Esophagus muscularis mucosa (tissue), 4 donors: ENCODE results near the gene PHLDA2. TPM values are rescaled to one million over a fixed set of nuclear protein-coding genes. Genes with fewer than 3 reads are reported as not detected.
A peak's percentile ranks its signal among the peaks of the same experiment; 100 is the strongest.

ENCODE experiments used
- DNase-seq: peaks from one replicate; pipeline ENCODE4 v3.0.0-alpha.2; 2017; ENCODE audit errors: extremely low spot score
- H3K27ac ChIP-seq, 4 donors: fragments of 200-600 bp; sonication (generic); replicated peaks in 1 of 4; 1 replicate in 3 of 4; 2 replicates in 1 of 4; pipeline ENCODE4 v1.5.1; 2016 to 2019; ENCODE audit warnings: mild to moderate bottlenecking in 1 of 4
- H3K27me3 ChIP-seq, 4 donors: fragments of 200-600 bp; sonication (generic); one replicate each; pipeline versions ENCODE4 v1.5.1 to v1.6.0; 2016 to 2019
- H3K36me3 ChIP-seq, 4 donors: fragments of 200-600 bp; sonication (generic); one replicate each; pipeline ENCODE4 v1.5.1; 2016 to 2019
- H3K4me1 ChIP-seq, 4 donors: fragments of 200-600 bp; sonication (generic); one replicate each; pipeline ENCODE4 v1.5.1; 2016 to 2019
- H3K4me3 ChIP-seq, 4 donors: fragments of 200-600 bp; sonication (generic); 1 replicate in 2 of 4; 2 replicates in 2 of 4; pipeline ENCODE4 v1.5.1; 2016 to 2019; ENCODE audit warnings: mild to moderate bottlenecking in 4 of 4, moderate library complexity in 1 of 4
- H3K9me3 ChIP-seq, 4 donors: fragments of 200-600 bp; sonication (generic); 1 replicate in 3 of 4; 2 replicates in 1 of 4; pipeline ENCODE4 v1.5.1; 2016 to 2019
- CTCF ChIP-seq, 3 experiments: fragments of 200-600 bp in 2 of 3; fragments of 450-650 bp in 1 of 3; sonication (generic) in 2 of 3; IDR thresholded peaks; one replicate each; pipeline ENCODE4 v1.5.1; 2017 to 2019; ENCODE audit warnings: antibody characterized with exemption in 3 of 3, mild to moderate bottlenecking in 2 of 3, moderate library complexity in 1 of 3
- EP300 ChIP-seq: sonication (generic); formaldehyde crosslinking; IDR thresholded peaks from one replicate; pipeline ENCODE4 v1.6.1; 2017; ENCODE audit warnings: antibody characterized with exemption
- POLR2A ChIP-seq: fragments of 450-650 bp; IDR thresholded peaks from one replicate; pipeline ENCODE4 v1.6.1; 2017; ENCODE audit warnings: antibody characterized with exemption, moderate library complexity, mild to moderate bottlenecking, low read depth
- POLR2AphosphoS5 ChIP-seq, 2 donors: sonication (generic); formaldehyde crosslinking; IDR thresholded peaks; one replicate each; pipeline ENCODE4 v1.6.1; 2017; ENCODE audit warnings: antibody characterized with exemption in 2 of 2
- WGBS: methylation state at CpG from one replicate; pipeline ENCODE4 v1.1.5; 2018; 5-methylcytosine and 5-hydroxymethylcytosine counted together
- intact Hi-C: fragments of 100-400 bp; cut with DNase I; formaldehyde crosslinking; loops from one replicate; pipeline ENCODE4 v1.15.1; 2023
- total RNA-seq, 4 donors: library from RNA; depleted of rRNA; stranded (reverse); fragments of >200 nt; gene quantifications; one replicate each; pipeline versions ENCODE4 v1.1.0 to v1.2.1, GENCODE V29; 2016

Gene PHLDA2
- total RNA-seq, 4 donors from 2014 or later = 0.83 to 2.3 (median 1.3) TPM

GRCh38 chr11:2931771-2932738, 2.8 kb upstream of the PHLDA2 start:
- Histone ChIP-seq H3K36me3 (no peaks in the 10 kb centered on the region), H3K27me3 (peaks cover 0 to 41% (median 17%) of the 10 kb centered on the region in 4 donors), H3K4me3 (no peak overlapping the region), H3K9me3 (peaks cover 0 to 2% (median 0%) of the 10 kb centered on the region in 4 donors), H3K4me1 (peaks cover 25 to 36% (median 33%) of the 10 kb centered on the region in 4 donors), H3K27ac (no peak overlapping the region)
- no peak for TF ChIP-seq POLR2AphosphoS5 (IDR thresholded peaks at IDR 0.05)
- no peak for TF ChIP-seq EP300
- TF ChIP-seq POLR2A = no peak
- intact Hi-C loops = no loop called here
- WGBS = 84% methylated on average over 10 of the region's 13 CpGs
- no peak for DNase-seq

GRCh38 chr11:2931420-2931746, 2.2 kb upstream of the PHLDA2 start:
- Histone ChIP-seq H3K27ac (no peak overlapping the region), H3K27me3 (peaks cover 0 to 48% (median 17%) of the 10 kb centered on the region in 4 donors), H3K9me3 (no peaks in the 10 kb centered on the region), H3K4me1 (peaks cover 25 to 36% (median 33%) of the 10 kb centered on the region in 4 donors), H3K36me3 (no peaks in the 10 kb centered on the region), H3K4me3 (no peak overlapping the region)
- no peak for DNase-seq
- TF ChIP-seq CTCF (IDR thresholded peaks at IDR 0.05) (no peak), POLR2A (no peak), POLR2AphosphoS5 (IDR thresholded peaks at IDR 0.05) (no peak), EP300 (no peak)
- WGBS = 90% methylated on average over 4 of the region's 4 CpGs
- intact Hi-C loops = no loop called here

DNA sequence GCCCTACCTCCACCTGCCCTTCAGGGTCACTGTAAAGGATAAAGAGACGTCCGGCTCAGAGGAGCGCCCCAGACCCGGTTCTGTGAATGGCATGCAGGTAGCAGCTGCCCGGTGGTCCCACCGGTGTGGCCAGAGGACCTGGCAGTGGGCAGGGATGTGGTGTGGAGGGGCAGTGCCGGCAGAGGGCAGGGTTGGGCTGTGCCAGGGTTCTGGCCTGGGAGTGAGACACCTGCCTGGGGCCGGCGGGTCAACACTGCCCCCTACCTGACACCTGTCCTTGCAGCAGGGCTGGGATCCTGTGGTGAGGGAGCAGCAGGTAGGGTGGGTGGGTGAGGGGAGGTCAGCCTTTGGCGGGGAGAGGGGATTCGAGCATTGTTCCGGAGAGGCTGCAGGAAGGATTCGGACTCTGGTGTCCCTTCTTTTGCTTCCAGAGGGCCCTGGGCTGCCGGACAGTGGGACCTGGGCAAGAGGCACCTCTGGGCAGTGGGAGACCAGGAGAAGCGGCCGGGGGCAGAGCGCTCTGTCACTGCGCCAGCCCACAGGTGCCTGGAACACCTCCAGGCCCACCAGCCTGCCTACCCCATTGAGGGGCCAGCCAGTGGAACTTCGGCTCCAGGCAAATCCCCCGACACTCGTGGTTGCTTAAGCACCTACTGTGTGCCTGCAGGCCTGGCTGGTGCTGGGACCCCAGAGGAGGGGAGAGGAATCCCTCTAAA, 1.6 kb upstream of the PHLDA2 start:
- TF ChIP-seq CTCF (IDR thresholded peaks at IDR 0.05) = peak; percentile 40 to 50 (median 47)
- TF ChIP-seq POLR2AphosphoS5 (IDR thresholded peaks at IDR 0.05) = no peak
- Histone ChIP-seq H3K4me1 (peaks cover 25 to 36% (median 33%) of the 10 kb centered on the region in 4 donors), H3K9me3 (no peaks in the 10 kb centered on the region), H3K27ac (peak overlapping the region in 2 of 4 donors; percentile 47 to 53), H3K27me3 (peaks cover 0 to 50% (median 17%) of the 10 kb centered on the region in 4 donors), H3K4me3 (peak overlapping the region; percentile 53 to 69 (median 54)), H3K36me3 (no peaks in the 10 kb centered on the region)
- WGBS = 59% methylated on average over 12 of the region's 21 CpGs
- no peak for DNase-seq
- intact Hi-C loops = no loop called here

GRCh38 chr11:2929950-2930703, 907 bp upstream of the PHLDA2 start:
- Histone ChIP-seq H3K27ac (peak overlapping the region; percentile 20 to 53 (median 44)), H3K4me1 (peaks cover 25 to 36% (median 33%) of the 10 kb centered on the region in 4 donors), H3K4me3 (peak overlapping the region; percentile 53 to 69 (median 54)), H3K36me3 (no peaks in the 10 kb centered on the region), H3K27me3 (peaks cover 0 to 52% (median 17%) of the 10 kb centered on the region in 4 donors), H3K9me3 (no peaks in the 10 kb centered on the region)
- no peak for DNase-seq
- TF ChIP-seq EP300 (no peak), POLR2A (no peak), CTCF (IDR thresholded peaks at IDR 0.05) (peak in 1 of 3 experiments; percentile 48), POLR2AphosphoS5 (IDR thresholded peaks at IDR 0.05) (no peak)
- WGBS = 9% methylated on average over 35 of the region's 47 CpGs
- intact Hi-C loops = no loop called here
